Fibroblast of peridontal ligament (primary cell): ENCODE measurements around the gene LMOD1.
"Not testable (repeated sequence)": the region's sequence is repeated elsewhere in the genome, so short reads cannot be mapped to it uniquely, and the experiment has no call there.

Source experiments
- DNase-seq: peaks from one replicate; pipeline ENCODE4 v3.0.0-alpha.2; 2010; ENCODE audit errors: extremely low read depth

LMOD1 gene

DNA sequence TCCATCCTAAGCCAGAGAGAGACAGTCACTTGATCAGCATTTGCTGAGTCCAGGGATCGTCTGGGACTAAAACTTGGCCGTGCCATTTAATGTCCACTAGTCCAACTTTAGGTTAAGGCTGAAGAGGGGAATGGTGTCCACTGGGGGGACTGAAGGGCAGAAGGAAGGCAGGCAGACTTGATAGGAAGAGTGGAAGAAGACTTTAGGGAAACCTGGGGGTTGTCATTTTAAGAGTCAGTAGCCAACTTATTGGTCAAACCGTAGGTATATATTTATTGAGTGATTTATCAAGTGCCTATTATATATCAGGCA, 1.3 kb upstream of the LMOD1 start:
- DNase-seq = no peak

DNA sequence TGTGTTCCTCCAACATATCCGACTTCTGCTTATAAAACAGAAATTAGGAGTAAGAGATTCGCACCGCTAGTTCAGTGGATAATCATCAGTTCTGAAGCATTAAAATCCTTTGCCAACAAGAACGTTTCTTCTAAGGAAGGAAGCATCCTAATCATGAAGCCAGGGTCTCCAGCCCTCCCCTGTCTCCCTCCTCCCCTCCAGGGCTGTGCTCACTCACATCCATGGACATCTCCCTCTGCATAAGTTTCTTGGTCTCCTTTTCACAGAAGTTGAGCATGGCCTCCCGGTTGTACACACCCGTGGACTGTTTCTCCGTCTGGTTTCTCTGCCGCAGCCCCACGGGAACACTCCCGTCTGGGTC, 505 bp downstream of the LMOD1 start:
- DNase-seq = no peak

DNA sequence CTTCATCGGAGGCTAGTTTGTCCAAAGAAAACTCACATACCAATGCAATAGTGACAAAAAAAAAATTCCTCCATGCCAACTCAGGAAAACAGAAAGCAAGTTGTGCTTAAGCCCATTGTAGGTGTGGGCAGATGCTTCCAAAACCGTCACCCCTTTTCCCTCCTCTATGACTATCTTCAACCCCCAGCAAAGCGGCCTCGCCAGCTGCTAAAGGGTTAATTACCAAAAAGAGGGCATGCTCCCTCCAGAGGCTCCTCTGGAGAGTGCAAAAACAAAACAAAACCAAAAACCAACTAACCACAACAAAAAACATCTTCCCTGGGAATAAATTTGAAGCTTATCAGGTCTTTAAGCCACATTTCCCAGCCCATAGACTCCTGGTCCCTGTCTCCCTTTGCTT, 1.2 kb downstream of the LMOD1 start:
- peak; percentile 41 for DNase-seq

DNA sequence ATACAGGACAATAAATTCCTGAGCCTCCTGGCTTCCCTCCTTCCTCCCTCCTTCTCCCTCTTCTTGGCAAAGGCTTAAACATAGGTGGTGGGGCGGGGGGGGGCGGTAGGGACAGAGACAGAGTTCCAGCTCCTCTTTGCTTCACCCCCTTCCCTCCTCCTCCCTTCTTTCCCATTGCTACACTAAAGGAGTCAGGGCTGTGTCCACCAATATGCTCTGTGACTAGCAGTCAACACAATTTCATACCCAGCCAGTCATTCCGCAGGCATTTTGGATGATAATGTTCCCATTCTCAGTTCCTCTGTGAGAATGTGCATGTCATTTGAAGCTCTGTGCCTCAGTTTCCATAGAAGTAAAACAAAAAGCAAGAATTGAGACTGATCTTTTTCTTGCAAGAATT, 1.7 kb downstream of the LMOD1 start:
- DNase-seq = no peak

DNA sequence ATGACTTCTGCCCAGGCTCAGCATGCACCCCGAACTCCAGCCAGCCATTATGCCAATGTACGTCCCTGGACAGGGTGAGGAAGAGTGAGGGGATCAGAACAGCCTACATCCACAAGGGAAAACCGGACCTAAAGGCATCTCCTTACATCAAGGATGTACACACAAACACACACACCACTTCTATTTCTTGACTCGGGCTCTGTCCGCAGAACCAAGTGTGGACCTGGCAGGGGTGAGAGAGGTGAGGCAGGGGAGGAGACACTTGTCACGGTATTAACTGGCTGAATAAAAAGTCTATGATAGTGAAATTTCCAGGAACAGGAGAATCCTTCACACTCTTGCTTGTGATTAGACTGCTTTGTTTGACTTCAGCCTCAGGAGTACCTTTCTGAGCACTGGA, 2.3 kb downstream of the LMOD1 start:
- no peak for DNase-seq

DNA sequence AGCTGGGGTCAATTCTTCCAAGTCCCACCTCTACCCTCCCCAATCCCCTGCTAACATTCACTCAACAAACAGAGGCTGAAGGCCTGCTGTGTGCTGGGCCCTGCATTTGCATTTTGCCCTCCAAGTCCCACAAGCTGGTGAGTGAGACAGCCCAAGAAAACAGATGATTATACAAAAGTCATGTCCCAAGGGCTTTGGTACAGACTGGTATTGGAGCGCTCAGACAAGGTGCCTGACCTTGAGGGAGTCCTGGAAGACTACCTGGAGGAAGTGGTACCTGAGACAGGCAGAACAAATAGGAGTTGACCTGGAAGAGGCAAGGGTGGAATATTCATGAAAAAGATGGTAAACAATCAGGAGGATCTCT, 4.2 kb downstream of the LMOD1 start:
- DNase-seq = no peak

DNA sequence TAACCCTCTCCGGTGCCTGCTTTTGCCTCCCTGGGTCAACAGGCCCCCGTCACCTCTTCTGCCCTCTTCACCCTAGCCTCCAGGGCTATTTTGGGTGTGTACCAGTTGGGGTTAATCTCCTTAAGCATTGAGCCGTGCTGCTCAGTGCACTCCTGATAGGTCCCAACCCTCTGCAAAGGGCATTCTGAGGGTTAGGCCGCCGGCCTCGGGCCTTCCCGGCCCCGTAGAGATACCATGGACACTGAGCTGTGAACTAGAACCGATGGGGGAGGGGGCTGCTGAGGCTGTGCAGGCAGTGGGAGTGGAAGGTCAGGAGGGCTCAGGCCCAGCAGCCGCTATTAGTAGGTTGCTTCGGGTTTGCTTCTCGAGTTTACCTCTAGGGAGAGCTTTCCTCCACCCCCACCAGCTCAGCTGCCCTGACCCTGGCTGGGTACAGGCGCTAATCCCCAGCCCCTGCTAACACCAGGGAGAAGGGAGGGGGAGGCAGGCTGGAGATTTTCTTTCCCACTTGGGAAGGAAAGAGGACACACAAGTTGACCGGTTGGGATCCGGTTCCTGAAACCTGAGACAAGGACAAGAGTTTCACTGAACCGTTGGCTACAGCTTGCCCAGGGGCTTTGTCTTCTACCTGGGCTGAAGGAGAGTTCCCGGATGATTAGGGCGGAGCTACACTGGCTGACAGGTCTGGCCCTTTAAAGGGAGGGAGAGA, 4.8 kb downstream of the LMOD1 start:
- DNase-seq = no peak

DNA sequence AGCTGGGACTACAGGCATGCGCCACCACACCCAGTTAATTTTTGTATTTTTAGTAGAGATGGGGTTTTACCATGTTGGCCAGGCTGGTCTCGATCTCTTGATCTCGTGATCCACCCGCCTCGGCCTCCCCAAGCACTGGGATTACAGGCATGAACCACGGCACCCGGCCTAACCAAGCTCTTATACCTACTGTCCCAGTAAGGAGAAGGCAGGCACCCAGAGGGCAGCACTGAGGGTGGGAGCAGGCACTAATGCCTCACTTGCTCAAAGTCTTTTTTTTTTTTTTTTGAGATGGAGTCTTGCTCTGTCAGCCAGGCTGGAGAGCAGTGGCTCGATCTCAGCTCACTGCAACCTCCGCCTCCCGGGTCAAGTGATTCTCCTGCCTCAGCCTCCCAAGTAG, 6.0 kb downstream of the LMOD1 start:
- not testable (repeated sequence) for DNase-seq

DNA sequence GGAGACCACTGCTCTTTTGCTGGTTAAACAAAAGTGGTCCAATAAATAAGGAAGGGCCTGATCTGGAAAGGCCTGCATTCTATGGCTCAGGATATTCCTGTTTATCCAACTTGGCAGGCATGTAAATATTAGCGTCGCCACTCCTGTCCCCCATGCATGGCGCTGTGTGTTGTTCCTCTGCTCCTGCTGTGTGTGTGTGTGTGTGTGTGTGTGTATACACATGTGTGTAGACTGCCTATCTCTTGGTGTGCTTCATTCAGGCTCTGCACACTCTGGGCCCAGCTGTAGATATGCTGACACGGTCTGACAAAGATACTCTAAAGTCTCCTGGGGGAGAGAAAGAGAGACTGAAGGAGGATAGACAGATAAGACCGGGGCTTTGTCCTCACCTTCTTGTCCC, 6.8 kb downstream of the LMOD1 start:
- no peak for DNase-seq

DNA sequence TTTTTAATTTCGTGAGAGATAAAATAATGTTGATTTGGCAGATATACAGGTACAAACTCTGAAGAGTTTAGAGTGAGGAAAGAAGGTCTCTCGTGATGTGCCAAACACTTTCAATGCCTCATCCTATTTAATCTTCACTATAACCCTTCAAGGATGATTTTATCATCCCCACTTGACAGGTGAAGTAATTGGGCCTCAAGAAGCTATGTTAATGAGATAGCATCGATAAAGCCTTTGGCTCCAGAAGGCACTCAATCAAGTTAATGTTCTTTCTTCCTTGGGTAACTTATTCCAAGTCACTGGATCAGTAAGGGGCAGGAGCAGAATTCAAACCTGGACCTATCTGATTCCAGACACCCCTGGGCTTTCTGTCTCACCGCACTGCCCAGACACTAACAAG, 7.2 kb downstream of the LMOD1 start:
- no peak for DNase-seq

DNA sequence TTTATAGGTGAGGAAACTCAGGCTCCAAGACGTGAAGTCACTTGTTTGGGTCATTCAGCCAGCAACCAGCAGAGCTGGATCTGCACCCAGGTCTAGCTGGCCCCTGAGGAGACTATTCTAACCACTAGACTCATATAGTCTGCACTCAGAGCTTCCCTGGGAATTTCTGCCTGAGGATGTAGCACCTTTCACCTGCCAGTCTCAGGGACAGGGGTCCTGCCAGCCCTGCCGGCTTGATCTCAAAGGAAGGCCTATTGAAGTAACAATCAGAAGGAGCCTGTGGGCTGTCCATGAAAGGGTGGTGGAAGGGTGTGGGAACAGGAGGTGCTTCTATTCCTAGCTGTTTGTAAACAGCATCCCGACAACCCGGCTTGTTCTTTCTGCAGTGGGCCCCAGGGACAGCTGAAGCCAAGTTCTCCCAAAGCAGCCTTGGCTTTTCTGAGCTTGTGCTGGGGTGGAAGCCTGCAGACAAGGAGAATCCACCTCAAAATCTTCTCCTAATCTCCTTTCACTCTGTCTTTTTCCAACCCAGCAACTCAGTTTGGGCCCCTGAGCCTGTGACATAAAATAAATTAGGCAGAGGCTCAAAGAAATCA, 7.8 kb downstream of the LMOD1 start:
- no peak for DNase-seq

DNA sequence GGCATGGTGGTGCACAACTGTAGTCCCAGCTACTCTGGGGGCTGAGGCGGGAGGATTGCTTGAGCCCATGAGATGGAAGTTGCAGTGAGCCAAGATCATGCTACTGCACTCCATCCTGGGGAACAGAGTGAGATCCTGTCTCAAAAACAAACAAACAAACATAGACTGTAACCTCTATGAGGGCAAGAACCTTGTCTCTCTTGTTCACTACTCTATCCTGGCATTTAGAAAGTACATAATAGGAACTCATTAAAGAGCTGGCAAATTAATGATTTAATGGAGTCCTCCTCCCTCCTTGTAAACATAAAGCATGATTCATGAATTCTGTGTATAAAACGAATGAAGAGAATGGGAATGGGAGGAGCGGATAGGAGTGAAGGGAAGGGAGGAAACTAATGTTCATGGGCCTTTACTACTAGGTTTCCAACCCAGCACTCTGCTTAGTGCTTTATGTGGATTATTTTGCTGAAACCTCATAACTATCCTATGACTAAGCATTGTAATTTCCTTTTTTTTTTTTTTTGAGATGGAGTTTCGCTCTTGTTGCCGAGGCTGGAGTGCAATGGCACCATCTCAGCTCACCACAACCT, 8.6 kb downstream of the LMOD1 start:
- peak; percentile 86 for DNase-seq

DNA sequence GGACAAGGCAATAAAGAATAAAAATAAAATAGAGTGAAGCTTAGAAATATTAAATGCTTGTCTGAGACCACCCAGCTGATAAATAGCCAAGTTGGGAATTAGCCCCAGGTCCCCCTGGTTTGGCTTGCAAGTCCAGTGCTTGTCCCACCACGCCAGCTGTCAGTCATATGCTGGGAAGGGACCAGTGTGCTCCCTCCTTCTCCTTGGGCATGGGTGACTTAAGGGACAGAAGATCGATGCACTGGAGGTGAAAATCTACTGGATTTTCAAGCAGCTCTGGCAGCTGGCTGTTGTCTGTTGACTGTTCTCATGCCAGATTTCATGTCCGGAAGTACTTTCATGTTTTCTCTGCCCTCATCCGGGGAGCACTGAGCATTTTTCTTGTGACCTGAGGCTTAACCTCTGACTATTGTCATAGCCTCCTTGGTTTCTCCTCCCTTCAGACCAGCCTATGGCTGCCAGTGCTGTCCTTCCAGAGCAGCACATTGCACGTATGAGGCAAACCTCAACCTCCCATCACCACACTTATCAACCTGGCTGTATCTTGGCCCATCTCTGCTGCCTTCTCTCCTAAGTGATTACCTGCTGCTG, 12.4 kb downstream of the LMOD1 start:
- no peak for DNase-seq

DNA sequence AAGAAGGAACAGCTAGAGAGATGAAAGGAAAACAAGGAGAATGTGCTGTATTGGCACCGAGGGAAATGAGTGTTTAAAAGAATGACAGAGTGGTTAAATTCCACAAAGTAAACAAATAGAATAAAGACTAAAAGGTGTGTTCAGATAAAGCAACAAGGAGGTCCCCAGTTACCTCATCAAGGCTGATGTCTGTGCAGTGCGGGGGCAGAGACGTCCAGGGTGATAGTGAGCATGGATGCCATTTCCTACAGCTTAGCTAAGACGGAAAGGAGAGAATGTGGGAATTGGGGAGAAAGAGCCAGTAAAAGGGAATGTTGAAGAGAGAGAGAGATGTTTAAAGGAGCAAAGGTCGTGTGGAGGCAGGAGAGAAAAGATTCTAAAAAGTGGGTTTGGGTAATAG, 15.5 kb downstream of the LMOD1 start:
- no peak for DNase-seq

DNA sequence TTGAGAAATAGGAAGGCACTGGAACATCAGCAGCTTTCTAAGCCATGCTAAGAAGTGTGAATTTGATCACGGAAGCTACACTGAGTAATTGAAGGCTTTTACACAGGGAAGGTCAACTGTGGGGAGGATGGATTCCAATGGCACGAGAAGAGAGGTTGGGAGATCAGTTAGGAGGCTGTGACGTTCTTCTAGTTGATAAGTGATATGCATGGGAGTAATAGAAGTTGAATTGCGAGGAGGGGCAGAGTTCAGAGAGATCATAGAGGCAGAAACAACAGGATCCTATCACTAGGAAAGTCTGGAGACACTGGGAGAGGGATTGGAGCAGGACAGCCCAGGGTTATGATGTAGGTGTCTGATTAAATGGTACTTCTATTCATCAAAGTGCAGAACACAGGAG, 16.2 kb downstream of the LMOD1 start:
- DNase-seq = no peak

DNA sequence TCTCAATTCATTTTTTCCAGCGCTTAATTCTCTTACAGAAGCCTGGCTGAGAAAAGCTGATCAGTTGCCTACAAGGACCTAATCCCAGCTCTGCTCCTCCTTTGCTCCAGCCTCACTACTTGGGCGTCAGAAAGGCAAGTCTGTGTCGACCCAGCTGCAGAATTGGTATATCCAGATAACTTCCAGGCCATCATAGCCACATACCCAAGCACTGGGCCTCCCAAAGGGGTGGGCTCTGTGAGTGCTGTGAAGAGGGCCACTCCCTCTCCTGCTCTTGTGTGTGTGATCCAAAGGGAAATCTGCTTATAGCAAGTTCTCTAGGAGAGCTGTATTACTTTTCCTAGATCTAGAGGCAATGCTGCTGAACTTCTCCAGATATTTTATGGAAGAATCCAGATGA, 18.1 kb downstream of the LMOD1 start:
- DNase-seq = no peak

DNA sequence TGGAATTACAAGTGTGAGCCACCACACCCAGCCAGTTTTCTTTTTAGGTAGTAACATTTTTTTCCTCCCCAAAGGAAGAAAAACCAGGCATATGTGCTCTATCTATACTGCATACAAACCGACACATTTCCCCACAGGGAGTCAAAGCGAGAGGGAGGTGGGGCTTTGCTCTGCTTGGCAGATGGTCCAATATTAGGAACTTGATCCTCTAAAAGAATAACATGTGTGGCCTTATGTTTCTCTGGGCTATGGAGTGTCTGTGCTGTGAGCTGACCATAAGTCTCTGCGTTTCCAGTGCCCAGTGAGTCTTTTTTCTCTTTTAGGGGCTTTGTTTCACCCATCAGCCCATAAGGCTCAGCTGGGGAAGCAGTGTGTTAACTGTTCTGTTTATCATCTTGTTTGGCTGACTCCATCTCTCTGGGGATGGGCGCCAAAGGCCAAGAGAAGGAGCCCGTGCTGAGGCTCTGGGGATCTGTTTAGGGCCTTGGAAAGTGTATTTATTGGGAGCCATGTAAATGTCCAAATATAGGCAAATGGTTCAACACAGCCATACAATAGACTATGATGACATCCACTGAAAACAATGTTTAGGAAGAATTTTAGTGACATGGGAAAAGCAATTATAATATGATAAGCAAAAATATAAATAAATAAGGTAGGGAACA, 20.2 kb downstream of the LMOD1 start:
- peak; percentile 67 for DNase-seq

DNA sequence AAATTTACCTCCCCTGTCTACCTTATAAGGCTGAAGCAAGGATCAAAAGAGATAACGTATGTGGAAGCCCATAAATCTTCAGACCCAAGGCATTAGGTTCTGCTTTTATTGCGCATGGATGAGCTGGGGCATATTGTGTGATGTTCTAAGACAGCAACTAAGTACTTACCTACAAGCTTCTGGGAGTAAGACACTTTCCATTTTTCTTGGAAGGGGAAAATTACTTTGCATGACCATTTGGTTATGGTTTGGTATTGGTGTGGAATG, 21.1 kb downstream of the LMOD1 start:
- no peak for DNase-seq

DNA sequence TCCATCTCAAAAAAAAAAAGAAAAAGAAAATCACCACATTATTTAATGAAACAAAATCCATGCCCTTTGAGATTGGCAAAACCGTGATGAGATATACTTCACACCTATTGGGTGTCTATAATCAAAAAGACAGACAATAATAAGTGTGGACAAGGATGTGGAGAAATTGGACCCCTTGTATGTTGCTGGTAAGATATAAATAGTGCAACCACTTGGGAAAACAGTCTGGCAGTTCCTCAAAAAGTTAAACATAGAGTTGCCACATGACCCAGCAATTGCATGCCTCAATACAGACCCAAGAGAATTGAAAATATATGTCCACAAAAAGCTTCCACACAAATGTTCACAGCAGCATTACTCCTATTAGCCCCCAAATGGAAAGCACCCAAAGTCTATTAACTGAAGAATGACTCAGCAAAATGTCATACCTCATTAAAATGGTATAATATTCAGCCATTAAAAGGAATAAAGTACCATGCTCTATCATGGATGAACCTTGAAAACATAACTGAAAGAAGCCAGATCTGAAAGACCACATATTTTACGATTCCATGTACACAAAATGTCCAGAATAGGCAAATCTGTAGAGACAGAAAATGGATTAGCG, 24.3 kb downstream of the LMOD1 start:
- DNase-seq = no peak

DNA sequence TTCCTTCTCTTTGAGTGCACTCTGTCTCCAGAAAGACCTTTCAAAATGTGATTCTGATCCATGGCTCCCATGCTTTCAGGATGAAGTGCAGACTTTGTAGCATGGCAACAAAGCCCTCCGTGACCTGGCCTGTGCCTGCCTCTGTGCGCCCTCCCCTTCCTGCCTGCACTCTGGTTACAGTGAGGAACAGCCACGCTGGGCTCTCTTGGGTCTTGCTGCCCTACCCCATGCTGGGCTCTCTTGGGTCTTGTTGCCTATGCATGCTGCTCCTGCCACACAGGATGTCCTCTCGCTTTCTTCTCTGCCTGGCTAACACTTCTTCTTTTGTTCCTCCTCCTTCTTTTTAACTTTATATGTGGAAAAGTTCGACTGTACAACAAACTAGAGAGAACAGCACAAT, 28.0 kb downstream of the LMOD1 start:
- DNase-seq = no peak

DNA sequence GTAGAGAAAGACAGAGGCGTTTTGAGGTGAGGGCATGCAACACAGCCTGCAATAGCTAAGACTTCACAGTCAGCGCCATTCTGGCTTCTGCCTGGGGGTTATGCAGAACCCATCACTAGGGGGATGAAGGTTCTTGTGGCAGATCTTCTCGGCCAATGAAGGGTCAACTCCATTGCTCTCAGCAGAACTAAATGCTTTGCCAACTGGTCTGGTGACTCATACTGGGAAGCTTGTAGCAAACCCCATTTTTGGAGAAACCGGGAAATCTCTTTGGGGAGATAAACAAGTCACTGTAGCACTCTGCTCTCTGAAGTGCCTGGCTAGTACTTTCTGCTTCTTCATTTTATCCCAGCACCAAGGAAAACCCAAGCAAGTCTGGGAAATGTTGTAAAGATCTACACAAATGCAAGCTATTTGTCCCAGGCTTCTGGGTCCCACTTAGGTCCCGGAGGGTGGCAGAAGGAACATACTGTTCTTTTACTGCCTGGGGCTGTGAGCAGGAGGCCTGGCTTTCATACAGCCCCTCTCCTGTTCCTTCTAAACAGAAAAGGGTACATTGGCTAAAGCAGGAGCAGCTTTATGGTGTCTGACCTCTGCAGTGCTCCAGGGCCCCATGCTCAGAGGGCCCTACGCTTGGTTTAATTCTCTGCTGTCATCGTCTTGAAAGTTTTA, 28.9 kb downstream of the LMOD1 start:
- peak; percentile 96 for DNase-seq

DNA sequence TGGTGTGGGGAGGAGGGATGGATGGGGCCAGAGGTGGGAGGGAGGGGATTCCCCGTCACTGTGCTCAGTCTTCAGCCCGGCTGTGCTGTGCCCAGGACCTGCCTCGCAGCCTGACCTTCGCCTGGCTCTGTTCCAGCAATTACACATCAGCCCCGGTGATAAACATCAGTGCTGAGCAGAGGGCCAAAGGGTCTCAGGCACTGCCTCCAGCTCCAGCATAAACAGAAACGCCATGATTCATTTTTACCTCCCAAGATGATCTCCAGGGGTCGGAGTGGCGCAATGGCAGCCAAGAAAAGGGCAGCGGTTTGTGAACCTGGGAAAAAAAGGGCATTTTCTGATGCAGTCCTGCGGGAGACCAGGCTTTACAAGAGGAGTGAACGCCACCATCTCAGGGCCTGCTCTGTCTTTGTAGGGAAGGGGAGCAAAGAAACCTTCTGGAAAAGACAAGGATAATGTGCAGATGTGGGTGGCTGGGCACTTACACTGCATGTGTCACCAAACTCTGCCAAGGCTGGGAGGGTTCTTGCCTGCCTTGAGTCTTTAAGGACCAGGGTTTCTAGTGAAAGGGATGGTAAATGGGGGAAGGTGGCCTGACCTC, 29.6 kb downstream of the LMOD1 start:
- peak; percentile 93 for DNase-seq
